HG02943 (cell line): ENCODE data around the gene KCTD1.

Experiments used
- ATAC-seq: cut with Tn5 transposase; IDR thresholded peaks from one replicate; pipeline ENCODE4 v1.9.1; 2021; ENCODE audit warnings: mild to moderate bottlenecking, low read depth, moderate library complexity; ENCODE audit not compliant: unreplicated experiment

The KCTD1 gene

DNA sequence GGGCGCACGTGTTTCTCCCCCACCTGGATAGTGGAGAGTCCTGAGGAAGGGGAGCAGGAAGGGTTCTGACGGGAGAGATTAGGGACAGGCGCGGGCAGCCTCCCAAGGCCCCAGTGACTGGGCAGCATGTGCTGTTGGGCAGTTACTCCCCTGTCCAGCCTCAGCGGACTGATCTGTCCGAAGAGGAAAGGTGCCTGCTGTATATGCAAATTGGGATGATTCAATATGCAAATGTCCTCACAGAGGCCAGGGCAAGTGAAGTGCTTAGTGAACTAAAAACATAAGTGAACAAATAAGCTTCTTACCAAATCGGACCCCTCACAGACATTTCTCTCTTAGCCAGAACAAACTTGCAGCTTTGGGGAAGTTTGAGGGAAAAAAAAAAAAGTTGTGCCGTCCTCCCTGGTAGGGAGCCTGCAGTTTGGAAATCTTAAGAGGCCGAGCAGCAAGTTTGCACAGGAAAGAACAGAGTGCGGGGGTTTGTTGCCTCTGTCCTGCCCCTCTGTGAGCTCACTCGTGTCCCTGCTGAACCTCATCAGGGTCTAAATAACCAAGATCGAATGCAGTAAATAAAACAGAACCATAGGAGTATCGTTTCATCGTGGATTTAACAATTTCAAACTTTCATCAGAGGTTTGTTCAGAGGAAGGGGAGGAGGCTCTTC lies 141.4 kb downstream of the KCTD1 start:
- no peak for ATAC-seq

DNA sequence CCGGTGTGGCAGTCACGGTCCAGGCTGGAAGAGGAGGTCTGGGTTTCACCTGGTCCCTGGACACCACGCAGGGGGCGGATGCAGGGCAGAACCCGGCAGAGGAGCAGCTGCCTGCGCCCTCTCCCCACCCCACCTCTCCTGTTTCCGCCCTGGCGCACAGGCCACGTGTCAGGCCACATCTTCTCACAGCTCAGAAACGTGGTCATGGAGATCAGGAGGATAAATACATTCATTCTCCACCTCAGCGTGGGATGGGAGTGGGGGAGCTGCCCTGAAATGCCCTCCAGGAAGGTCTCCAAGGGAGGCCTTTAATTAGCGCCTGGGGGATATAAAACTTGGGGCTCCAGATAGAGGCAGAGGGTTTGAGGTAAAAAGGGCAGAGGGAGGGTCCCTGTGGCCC lies 142.0 kb downstream of the KCTD1 start:
- ATAC-seq: no peak

DNA sequence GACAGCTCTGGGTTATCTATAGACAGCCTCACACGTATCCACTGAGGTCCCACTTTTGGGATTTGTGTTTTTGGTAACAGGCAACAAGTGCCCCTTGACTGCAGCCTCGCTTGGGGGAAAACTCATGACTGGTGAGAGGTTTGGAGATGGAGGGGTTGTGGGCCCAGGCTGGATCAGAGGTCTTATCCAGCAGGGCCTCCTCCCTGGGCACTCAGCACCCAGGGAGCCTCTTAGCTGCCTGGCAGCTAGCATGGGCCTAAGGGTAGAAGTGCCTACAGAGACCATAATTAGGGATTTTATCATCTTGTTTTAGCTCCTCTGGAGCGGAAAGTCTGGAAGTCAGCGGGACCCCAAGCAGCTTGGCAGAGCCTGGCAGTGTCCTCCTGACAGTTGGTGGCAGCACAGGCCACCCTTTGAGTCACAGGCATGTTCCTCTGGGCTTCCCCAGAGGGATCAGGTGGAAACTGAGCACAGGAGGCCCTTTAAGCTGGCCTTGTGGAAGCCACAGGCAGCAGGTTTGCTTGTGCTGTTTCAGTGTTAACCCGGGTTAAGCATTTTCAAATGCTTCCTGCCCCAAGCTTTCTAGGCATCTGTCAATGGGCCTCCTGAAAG lies 143.1 kb downstream of the KCTD1 start:
- peak; percentile 66 for ATAC-seq
